ENCODE measurements around the gene VPS51. TPM values are rescaled to one million over a fixed set of nuclear protein-coding genes. Genes with fewer than 3 reads are reported as not detected.

The VPS51 gene
- total RNA-seq, 6 donors from 2014 or later = 102 to 531 (median 175) TPM

DNA sequence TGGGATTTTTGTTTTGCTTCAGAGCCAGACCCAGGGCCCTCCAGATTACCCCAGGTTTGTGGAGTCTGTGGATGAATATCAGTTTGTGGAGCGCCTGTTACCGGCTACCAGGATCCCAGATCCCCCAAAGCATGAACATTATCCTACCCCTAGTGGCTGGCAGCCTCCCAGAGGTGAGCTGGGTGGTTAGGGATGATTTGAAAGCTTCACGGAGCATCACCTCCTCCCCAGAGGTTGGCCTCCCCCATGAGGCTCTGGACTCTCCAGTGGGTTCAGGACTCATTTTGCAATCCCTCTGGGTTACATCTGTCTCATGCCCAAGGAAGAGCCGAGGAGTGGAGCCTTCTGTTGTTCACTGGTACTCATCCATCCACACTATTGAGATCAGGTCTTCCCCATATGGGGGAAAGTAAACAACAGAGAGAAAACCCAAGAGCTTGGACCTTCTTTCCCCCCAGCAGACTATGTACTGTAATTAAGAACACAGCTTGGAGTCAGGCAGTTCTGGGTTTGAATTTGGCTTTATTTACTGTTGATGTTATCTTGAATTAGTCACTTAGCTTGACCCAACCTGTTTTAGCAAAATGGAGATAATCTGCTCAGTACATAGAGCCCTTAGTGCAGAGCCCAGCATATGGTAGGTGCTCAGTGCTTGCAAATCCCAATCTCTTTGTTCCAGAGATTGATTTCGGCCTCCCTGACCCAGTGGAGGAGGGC, 28.6 kb downstream of the VPS51 start:
- ATAC-seq (ENCODE audit: low FRiP score in 2 of 2) = no peak
- WGBS, 2 donors = 90 to 93% methylated on average over 4 to 5 of the region's 5 CpGs
- H3K36me3 ChIP-seq = peaks cover 37 to 72% (median 68%) of the 10 kb centered on the region in 4 donors

DNA sequence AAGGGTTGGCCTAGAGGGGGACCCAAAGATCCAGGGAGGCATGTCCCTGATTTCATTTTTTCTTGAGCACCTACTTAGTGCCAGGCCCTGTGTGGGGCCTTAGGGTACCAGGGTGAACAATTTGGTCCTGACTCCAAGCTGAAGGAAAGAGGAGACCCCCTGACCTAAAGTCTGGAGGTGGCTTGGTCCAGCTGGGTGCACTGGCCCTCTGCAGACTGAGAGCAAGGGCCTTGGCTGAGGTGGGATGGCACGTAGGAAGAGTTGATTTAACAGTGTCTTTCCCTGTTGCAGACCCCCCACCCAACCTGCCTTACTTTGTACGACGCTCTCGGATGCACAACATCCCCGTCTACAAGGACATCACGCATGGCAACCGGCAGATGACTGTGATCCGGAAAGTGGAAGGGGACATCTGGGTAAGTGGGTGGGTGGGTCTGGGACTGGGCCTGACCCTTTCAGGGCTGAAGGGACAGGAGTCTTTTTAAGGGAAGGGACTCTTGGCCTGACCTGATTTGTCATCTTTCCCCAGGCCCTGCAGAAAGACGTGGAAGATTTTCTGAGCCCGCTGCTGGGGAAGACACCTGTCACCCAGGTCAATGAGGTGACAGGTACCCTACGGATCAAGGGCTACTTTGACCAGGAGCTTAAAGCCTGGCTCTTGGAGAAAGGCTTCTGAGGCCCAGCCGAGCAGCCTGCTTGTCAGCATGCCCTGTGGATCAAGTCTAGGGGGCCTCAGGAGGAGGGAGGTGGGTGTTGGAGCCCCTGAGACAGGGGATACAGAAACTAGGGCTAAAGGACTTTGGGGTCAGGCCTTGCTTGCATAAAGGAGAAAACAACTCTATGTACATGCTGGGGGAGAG, 29.4 kb downstream of the VPS51 start:
- no peak for ATAC-seq (ENCODE audit: low FRiP score in 2 of 2)
- peaks cover 38 to 72% (median 68%) of the 10 kb centered on the region in 4 donors for H3K36me3 ChIP-seq
- 89 to 90% methylated on average over 10 to 12 of the region's 12 CpGs for WGBS, 2 donors
- no peak for TF ChIP-seq POLR2AphosphoS5 (IDR thresholded peaks at IDR 0.05)
- no peak for TF ChIP-seq EP300 (IDR thresholded peaks at IDR 0.05)
- TF ChIP-seq POLR2A (IDR thresholded peaks at IDR 0.05) = no peak
- TF ChIP-seq, protein P1, sequence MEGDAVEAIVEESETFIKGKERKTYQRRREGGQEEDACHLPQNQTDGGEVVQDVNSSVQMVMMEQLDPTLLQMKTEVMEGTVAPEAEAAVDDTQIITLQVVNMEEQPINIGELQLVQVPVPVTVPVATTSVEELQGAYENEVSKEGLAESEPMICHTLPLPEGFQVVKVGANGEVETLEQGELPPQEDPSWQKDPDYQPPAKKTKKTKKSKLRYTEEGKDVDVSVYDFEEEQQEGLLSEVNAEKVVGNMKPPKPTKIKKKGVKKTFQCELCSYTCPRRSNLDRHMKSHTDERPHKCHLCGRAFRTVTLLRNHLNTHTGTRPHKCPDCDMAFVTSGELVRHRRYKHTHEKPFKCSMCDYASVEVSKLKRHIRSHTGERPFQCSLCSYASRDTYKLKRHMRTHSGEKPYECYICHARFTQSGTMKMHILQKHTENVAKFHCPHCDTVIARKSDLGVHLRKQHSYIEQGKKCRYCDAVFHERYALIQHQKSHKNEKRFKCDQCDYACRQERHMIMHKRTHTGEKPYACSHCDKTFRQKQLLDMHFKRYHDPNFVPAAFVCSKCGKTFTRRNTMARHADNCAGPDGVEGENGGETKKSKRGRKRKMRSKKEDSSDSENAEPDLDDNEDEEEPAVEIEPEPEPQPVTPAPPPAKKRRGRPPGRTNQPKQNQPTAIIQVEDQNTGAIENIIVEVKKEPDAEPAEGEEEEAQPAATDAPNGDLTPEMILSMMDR (IDR thresholded peaks at IDR 0.05) = no peak
- no peaks in the 10 kb centered on the region for H3K27me3 ChIP-seq
- no peak overlapping the region for H3K4me3 ChIP-seq
- DNase-seq = no peak
- H3K27ac ChIP-seq = no peak overlapping the region
- H3K9me3 ChIP-seq = no peaks in the 10 kb centered on the region
- H3K4me1 ChIP-seq = peaks cover 17 to 21% (median 18%) of the 10 kb centered on the region in 4 donors

More for the DNA sequence above, 28.6 kb downstream of the VPS51 start:
- Histone ChIP-seq H3K27ac (no peak overlapping the region), H3K27me3 (no peaks in the 10 kb centered on the region), H3K9me3 (no peaks in the 10 kb centered on the region), H3K4me3 (no peak overlapping the region), H3K4me1 (peaks cover 17 to 28% (median 19%) of the 10 kb centered on the region in 4 donors)
- no peak for DNase-seq
- no peak for TF ChIP-seq POLR2AphosphoS5 (IDR thresholded peaks at IDR 0.05)
- TF ChIP-seq, protein P1 (IDR thresholded peaks at IDR 0.05) = no peak
- no peak for TF ChIP-seq POLR2A (IDR thresholded peaks at IDR 0.05)
- no peak for TF ChIP-seq EP300 (IDR thresholded peaks at IDR 0.05)

DNA sequence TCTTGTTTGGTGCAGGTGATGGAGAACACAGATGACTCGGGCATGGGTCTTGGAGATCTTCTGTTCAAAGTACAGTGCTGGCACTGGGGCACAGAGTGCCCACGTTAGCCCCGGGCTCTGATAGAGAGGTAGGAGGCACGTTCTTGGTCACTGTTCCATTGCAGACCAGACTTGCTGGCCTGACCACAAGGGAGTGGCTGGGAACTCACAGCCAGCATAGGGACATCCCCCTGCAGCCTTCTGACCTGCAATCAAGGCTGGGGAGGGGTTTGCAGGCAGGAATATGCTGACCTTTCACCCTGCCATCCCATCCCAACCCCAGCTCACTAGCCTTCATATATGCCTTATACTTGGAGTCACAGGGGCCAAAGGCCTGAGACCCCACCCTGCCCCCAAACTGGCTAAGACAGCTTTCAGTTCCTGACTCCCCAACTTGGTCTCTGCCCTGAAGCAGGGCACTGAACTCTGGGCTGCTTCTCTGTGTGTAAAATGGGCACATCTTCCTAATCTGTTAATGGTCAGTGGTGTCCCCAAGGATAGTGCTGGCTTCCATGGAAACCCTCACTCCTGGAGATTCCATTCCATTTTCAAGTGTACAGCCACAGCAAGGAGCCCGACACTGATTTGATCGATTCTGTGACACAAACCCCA, 30.7 kb downstream of the VPS51 start:
- H3K4me3 ChIP-seq = no peak overlapping the region
- H3K36me3 ChIP-seq = peaks cover 45 to 78% (median 73%) of the 10 kb centered on the region in 4 donors
- peaks cover 6 to 10% (median 8%) of the 10 kb centered on the region in 4 donors for H3K4me1 ChIP-seq
- ATAC-seq (ENCODE audit: low FRiP score in 2 of 2) = no peak
- DNase-seq = no peak
- no peaks in the 10 kb centered on the region for H3K27me3 ChIP-seq
- no peak for TF ChIP-seq POLR2A (IDR thresholded peaks at IDR 0.05)
- no peak for TF ChIP-seq POLR2AphosphoS5 (IDR thresholded peaks at IDR 0.05)
- no peak for TF ChIP-seq EP300 (IDR thresholded peaks at IDR 0.05)
- TF ChIP-seq, protein P1 (IDR thresholded peaks at IDR 0.05) = no peak
- H3K27ac ChIP-seq = no peak overlapping the region
- no peaks in the 10 kb centered on the region for H3K9me3 ChIP-seq
- WGBS, 2 donors = 85 to 92% methylated on average over 2 to 6 of the region's 6 CpGs

DNA sequence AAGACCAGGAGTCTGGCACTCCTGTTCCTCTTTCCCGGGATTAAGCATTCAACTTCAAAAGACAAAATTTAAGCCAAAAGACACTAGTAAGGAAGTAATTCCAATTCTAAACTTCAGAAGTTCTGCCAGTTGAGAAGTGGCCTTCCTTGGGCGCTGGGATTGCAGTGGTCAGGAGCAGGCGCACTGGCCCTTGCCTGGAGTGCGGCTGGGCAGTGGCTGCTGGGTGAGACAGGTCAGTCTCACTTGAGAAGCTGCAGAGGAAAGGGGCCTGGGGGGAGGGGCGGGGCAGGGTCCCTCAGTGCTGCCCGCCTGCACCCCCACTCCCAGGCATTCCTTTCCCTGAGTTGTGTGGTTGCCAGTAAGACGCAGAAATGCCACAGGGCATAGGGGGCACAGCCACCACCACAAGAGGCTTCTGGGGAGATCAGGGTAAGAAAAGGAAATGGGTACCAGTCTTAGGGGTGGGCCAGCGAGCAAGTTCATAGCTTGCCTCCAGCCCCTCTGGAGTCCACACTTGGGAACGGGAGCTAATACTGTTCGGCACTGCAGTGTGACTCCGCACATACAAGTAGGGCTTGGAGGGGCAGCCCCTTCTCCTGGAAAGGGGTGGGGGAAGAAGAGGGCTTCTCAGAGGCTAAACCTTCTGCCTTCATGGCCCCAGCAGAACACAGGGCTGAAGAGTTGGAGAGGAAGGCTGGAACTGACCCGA, 31.6 kb downstream of the VPS51 start:
- peaks cover 45 to 87% (median 81%) of the 10 kb centered on the region in 4 donors for H3K36me3 ChIP-seq
- H3K27ac ChIP-seq = no peak overlapping the region
- H3K4me1 ChIP-seq = peaks cover 11 to 15% (median 13%) of the 10 kb centered on the region in 4 donors
- no peak overlapping the region for H3K4me3 ChIP-seq
- ATAC-seq (ENCODE audit: low FRiP score in 2 of 2) (no peak), DNase-seq (no peak)
- no peaks in the 10 kb centered on the region for H3K27me3 ChIP-seq
- H3K9me3 ChIP-seq = no peaks in the 10 kb centered on the region
- WGBS, 2 donors = 82 to 86% methylated on average over 9 to 12 of the region's 12 CpGs
- TF ChIP-seq, protein P1 (IDR thresholded peaks at IDR 0.05) = no peak
- no peak for TF ChIP-seq EP300 (IDR thresholded peaks at IDR 0.05)
- no peak for TF ChIP-seq POLR2A (IDR thresholded peaks at IDR 0.05)
- TF ChIP-seq POLR2AphosphoS5 (IDR thresholded peaks at IDR 0.05) = no peak
